ENCODE results near the gene CLDN8. TPM values are rescaled to one million over a fixed set of nuclear protein-coding genes. Genes with fewer than 3 reads are reported as not detected.

The CLDN8 gene
- not detected for polyA plus RNA-seq (2013, experiment 1 of 2; ENCODE audit: insufficient read length)
- polyA plus RNA-seq (2013, experiment 2 of 2; ENCODE audit: insufficient read length), result not detected

GRCh38 chr21:30216041-30216723 lies at the start of gene CLDN8:
TSS of gene CLDN8 (minus strand) at chr21:30216097. CDS start at chr21:30215925, 172 bp downstream.
- no peak for DNase-seq

DNA sequence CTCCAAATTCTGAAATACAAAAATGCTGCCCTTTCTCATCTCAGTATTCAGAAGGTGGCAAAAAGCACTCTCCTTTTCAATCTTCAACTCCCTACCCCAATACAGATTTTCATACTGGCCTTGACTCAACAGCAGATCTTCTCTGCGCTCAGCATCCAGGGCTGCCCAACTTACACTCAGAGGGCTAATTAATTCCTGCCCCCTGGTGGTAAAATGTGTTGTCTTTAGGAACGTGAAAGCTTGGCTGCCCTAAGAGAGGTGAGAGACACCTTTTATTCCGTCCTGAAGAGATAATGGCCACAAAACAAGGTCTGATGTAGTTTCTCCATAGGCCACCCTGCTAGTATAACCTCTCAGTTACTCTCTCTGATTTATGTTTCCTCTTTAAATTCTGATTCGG lies 41.9 kb upstream of the CLDN8 start:
- DNase-seq, result peak; percentile 36

DNA sequence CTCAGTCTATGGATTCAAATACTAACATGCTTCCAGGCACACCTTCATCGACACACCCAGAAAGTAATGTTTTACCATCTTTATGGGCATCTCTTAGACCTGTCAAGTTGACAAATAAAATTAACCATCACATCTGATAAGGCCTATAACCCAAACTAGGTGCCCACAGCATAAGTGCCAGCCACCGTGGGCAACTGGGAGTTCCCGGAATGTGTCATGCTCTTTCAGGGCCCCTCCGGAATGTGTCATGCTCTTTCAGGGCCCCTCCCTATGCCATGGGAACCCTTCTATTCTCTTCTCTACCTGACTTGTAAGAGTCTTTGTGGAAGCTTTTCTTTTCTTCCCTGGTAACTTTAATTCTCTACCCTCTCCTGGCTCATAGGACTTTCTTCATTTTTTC lies 40.2 kb upstream of the CLDN8 start:
- peak; percentile 4 for DNase-seq

DNA sequence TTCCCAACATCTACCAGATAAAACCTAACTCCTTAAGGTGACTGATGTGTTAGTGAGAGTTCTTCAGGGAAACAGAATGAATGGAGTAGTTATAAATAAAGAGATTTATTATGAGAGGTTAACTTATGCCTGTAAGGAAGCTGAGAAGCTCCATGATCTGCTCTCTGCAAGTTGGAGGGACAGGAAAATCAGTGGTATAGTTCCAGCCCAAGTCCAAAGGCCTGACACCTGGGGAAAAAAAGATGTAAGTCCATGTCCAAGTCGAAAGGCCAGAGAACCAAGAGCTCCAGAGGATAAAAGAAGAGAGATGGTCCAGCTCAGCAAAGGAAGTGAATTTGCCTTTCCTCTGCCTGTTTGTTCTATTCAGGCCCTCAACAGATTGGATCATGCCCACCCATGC lies 39.8 kb upstream of the CLDN8 start:
- DNase-seq, result no peak

- peak; percentile 13 for DNase-seq
These were observed 35.9 kb upstream of the CLDN8 start for GRCh38 chr21:30251781-30252180.

DNA sequence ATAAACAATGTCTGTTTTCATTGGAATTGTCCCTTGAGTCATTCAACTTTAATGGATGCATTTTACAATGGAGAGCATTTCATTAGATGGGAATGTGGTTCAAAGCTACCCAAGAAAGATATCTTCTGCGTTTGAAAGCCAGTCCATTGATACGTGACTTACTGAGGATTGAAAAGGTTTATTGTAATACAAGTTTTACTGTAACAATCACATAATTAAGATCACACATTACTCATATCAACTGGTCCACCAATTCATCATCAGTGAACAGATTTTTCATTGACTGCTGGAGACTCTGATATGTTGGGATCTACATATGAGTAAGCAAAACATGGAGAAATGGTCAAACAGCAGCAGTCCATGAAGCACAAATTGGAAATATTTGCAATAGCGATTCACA lies 34.0 kb upstream of the CLDN8 start:
- no peak for DNase-seq

- DNase-seq, result no peak
These were observed 32.9 kb upstream of the CLDN8 start for GRCh38 chr21:30248844-30249243.

GRCh38 chr21:30245061-30245460 lies 29.2 kb upstream of the CLDN8 start:
- no peak for DNase-seq

GRCh38 chr21:30243691-30244090 lies 27.8 kb upstream of the CLDN8 start:
- DNase-seq, result no peak

DNA sequence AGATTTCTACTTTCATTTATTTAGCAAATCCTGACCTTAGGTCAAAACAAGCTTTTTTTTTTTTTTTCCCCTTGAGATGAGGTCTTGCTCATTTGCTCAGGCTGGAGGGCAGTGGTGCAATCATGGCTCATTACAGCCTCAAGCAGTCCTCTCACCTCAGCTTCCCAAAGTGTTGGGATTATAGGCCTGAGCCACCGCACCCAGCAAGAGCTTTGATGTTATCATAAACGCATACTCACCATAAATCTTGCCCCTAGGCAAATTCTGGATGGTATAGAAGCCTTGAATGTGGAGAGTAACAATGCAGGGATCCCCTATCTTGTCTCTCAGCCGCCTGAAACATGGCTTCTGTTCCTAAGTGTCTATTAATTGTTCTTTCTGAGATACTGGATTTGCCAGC lies 24.8 kb upstream of the CLDN8 start:
- DNase-seq, result no peak

GRCh38 chr21:30238168-30238567 lies 22.3 kb upstream of the CLDN8 start:
- DNase-seq, result no peak

GRCh38 chr21:30234643-30235042 lies 18.7 kb upstream of the CLDN8 start:
- peak; percentile 24 for DNase-seq

- no peak for DNase-seq
These were observed 18.2 kb upstream of the CLDN8 start for GRCh38 chr21:30234050-30234449.

DNA sequence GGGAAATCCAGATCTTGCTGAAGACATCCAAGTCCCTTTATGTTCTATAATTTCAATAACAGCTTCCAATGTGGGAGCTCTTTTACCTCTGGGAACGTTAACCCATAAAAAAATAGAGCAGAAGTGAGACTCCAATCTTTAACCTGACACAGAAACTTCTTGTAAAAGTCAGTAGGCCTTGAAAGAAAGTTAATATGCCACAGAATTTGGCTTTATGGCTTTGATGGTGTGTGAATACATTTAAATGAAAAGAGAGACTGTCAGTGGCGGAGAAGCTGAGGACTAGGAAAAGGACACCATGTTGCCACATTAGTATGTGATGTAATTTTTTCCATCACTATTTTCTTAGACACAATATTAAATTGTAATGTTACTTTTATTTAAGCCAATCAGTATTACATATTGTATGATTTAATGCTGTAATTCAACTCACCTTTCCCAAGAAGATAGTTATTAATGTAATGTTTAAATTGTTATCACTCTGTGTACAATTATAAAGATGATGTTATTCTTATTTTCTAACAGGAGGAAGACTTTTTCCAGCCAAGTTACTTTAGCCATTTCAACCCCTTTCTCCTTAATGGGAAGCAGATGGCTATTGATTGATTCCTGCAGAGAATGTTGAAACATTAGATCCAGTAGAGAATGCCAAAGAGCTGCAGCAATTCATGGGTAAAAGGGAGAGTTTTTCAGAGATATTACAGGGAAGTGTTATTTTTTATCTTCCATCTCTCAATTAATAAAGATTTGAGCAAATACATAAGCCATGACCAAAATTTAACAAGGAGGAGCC lies 17.5 kb upstream of the CLDN8 start:
- DNase-seq, result no peak

DNA sequence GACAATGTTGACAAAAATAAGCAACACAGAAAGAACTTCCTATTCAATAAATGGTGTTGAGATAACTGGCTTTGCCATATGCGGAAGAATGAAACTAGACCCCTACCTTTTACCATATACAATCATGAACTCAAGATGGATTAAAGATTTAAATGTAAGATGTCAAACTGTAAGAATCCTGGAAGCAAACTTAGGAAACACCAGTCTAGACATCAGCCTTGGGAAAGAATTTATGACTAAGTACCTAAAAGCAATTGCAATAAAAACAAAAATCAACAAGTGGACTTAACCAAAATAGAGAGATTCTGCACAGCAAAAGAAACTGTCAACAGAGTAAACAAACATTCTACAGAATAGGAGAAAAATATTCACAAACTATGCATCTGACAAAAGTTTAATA lies 16.1 kb upstream of the CLDN8 start:
- peak; percentile 34 for DNase-seq

DNA sequence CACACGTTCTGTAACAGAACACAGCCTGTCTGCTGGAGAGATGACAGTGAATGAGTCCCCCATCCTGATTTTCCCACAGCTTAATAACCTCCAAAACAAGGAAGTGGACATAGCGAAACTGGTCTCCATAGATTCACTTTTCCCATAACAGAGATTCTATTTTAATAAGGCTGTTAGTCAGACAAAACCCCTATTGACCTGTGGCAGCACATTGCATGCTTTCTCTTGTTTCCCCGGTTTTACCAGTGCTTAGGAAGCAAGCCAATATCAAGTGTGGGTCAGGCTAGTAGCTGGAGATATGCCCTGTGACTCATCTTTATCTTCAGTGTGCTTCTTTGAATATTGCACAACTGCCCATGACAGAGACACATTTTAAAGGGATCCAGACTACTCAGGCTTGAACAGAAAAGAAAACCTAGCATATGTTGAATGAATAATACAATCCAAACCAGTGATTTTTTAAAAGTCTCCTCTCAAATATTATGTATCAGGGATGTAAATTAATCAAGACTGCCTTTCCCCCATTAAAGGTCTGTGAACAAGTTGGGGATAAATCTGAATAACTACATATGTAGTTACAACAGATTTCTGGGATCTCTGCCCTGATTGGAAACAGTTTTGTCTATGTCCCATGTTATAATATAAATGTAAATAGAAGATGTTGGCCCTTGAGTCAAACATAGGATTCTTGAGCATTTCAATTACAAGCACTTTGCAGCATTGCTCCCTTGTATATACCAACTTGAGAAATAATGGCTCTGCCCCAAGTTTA lies 11.9 kb upstream of the CLDN8 start:
- DNase-seq, result peak; percentile 97

- DNase-seq, result no peak
These were observed 11.2 kb upstream of the CLDN8 start for GRCh38 chr21:30227128-30227527.

DNA sequence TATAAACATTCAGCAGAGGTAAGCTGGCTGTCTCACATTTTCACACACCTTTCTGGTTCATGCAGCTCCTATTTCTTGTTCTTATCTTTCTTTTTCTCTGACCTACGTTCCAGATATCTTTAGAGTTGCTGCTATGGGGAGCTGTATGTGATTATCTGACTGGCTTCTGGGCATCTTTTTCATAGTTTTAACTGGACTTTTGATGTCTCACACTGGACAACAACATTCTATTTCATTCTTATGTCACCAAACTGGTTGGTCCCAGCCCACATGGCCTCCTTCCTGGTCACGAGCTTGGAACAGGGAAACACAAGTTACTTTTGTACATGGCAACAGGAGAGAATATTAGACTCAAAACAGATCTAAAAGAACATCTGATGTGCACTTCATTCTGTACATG lies 7.7 kb upstream of the CLDN8 start:
- no peak for DNase-seq

DNA sequence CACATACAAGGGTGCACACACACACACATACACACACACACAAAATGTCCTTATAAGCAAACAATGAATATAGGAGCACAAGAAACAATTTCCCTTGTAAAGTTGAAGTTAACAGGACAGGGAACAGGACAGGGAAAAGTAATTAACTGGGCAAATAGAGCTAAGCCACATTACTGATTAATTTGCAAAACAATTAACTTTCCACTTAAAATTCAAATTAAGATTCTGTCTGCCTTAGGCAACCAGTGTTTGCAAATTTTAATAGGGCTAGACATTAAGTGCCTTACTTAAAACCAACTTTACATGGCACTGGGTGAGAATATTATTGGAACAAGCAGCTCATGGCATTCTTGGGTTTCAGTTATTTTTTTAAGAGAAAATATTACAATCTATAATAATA lies 6.8 kb upstream of the CLDN8 start:
- no peak for DNase-seq

- DNase-seq, result no peak
These were observed 4.8 kb downstream of the CLDN8 start for GRCh38 chr21:30211071-30211470.

DNA sequence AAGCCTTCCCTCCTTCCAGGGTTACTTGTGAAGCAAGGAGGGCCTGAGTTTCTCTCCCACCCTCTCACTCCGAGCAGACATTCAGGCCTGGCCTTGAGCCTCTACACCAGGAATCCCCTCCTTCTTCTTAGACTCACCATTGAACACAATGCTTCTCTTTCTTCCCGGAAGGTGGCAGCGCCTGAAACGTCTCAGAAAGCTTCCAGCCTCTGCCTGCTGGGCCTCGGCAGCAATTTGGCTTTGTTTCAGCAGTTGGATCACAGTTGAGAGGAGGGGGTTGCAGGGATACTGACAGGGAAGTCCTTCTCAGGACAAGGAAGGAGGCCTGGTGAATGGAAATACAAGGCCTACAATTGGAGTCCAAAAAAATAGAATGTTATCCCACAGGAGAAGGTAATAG lies 6.3 kb downstream of the CLDN8 start:
- DNase-seq, result no peak

- no peak for DNase-seq
These were observed 8.7 kb downstream of the CLDN8 start for GRCh38 chr21:30207252-30207579.

DNA sequence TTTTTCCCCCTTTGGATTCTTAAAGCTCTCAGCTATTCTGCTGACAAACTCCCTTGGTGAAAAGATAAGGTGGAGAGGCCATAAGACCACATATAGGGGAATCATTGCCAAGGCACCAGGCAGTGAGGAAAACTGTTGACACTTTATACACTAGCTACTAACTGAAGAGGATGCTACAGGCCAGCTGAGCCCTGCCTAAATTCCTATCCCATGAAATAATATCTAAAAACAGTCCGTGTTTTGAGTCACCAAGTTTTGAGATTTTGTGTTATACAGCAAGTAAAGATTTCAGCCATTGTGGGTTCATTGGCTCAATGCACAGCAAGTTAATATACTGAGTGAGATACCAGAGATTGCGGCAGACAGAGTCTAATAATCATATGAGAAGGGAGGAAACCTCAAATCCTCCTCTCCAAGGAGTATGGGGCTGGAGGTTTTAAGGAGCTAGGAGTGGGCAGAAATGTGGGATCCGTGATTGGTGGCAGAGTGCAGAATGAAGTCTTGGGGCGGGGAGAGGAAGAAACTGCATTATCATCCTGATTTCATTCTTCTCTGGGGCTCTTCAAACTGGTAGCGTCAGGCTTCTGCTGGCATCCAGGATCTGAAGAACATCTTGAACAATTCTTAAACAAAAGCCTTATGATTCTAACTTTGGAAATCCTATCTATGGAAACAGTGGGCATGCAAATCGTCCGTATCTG lies 9.2 kb downstream of the CLDN8 start:
- peak; percentile 77 for DNase-seq

Measured in fibroblast of skin of back (primary cell).